Stimulated activated CD8-positive, alpha-beta memory T cell treated with anti-CD3 and anti-CD28 coated beads, Interleukin-12 subunit alpha, Interleukin-12 subunit beta, amount 100 ng/mL, for 4 hours (primary cell): ENCODE data around the gene EPB41L4B.

Experiments
- DNase-seq: peaks from one replicate; pipeline ENCODE4 v3.0.0-alpha.2; 2020; ENCODE audit warnings: low read depth

The EPB41L4B gene

DNA sequence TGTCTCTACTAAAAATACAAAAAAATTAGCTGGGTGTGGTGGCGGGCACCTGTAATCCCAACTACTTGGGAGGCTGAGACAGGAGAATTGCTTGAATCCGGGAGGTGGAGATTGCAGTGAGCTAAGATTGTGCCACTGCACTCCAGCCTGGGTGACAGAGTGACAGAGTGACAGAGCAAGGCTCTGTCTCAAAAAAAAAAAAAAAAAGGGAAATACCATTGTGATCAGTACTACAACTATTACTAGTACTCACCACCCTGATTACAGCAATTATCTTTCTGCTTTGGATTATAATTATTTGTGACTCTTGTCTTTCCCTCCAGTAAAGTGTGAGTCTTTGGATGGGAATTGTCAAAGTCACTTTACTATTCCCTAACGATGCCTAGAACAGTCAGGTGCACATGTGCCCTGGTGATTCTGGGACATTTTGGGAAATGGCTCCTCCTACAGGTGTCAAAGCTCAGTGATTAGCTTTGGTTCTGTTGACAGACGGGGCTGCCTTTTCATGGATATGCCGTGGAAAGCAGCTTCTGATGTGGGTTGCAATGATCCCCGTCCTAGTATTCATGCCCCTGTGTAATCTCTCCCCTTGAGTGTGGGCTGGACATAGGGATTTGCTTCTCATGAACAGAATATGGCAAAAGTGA lies 122.0 kb downstream of the EPB41L4B start:
- no peak for DNase-seq

- DNase-seq, result no peak
Observed at GRCh38 chr9:109193974-109194556, 126.8 kb downstream of the EPB41L4B start.

GRCh38 chr9:109192732-109193361 lies 128.0 kb downstream of the EPB41L4B start:
- DNase-seq, result no peak

GRCh38 chr9:109191746-109192145 lies 129.1 kb downstream of the EPB41L4B start:
- DNase-seq, result no peak

DNA sequence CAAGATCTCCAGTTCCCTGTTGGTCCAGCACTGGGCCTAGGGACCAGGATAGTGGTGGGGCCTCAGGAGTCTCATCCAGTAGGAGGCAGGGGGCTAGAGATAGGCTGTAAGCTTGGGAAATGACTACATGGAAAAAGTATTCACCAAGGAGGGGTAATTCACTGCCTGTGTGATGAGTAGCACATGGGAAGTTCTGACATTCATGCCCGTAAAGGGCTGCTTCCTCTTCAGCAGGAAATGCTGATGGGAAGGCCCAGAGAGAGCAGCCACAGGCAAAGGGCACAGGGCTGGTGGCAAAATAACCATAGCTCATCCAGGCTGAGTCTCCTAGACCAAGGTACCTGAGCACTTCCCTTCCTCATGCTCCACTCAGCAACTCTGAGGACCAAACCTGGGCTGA lies 130.7 kb downstream of the EPB41L4B start:
- no peak for DNase-seq

- DNase-seq, result no peak
Observed at GRCh38 chr9:109186857-109187520, 133.9 kb downstream of the EPB41L4B start.

- DNase-seq, result no peak
Observed at GRCh38 chr9:109182940-109183798, 137.7 kb downstream of the EPB41L4B start.

- DNase-seq, result no peak
Observed at GRCh38 chr9:109182550-109182939, 138.3 kb downstream of the EPB41L4B start.

DNA sequence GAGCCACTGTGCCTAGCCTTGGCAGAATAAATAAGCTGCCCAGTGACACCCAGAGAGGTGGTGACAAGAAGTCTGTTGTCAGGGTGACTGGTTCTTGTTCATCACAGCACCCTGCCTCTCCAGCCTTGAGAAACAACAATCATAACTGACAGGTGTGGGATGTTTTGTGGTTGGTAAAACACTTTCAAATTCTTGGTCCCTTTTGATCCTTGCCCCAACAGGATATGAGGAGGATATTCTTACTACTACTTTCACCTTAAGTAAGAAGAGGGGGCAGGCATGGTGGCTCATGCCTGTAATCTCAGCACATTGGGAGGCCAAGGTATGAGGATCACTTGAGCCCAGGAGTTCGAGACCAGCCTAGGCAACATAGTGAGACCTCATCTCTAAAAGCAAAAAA lies 139.6 kb downstream of the EPB41L4B start:
- no peak for DNase-seq

DNA sequence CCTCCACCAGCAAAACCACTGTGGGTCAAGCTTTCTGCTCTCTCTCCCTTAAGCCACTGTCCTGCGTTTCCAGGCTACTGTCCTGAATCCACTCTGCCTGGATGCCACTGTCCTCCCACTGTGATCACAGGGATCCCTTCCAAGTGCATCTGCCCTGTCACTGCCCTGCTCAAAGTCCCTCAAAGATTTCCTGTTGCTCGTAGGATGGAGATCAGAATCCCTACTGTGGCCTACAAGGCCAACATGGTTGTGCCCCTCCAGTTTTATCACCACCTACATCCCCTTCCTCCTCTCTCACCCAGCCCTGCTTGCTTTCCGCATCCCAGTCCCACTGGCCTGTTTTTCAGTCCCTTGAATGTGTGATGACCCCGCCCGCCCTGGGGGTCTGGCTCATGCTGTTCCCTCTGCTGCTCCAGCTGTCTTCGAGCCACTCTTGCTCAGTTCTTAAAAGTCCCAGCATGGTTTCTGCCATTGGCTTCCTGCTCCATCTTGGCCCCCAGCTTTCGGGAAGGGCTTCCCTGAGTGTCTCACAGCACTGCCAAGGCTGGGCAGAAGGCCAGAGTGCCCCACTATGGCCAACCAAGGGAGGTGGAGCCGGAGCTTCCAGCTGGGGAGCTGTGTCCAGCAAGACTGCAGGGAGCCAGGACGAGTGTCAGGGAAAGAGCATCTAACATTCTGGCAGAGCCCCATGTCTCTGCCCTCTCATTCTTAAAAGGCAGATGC lies 140.9 kb downstream of the EPB41L4B start:
- DNase-seq, result no peak

DNA sequence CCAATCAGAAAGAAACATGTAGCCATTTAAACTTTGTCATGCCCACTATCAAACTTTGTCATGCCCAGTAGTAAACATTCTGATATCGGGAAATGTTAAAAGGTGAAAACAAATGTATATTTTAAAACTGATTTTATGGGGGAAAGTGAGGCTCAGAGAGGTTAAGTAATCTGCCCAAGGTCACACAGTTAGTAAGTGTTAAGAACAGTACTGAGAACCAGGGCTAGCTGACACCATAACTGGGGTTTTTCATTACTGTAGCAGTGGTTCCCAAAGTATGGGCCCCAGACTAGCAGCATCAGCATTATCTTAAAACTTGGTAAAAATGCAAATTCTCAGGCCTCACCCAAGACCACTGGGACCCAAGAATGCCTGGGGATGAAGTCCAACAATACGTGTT lies 143.9 kb downstream of the EPB41L4B start:
- no peak for DNase-seq

DNA sequence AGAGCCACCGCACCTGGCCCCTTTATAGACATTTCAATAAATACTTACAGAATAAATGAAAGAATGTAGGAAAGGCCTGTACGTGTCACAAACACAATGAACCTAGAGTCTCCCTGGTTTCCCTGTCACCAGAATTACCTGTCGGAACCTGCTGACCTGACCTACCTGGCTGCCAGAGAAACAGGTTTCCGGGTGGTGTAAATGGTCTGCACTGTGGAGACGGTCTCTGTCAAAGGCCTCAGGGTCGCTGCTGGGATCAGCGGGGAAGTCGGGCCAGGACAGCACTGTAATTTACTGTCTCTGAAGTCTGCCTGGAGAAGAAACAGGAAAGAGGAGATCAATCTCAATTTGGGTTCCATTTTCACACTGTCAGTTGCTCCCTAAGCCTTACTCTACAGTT lies 144.5 kb downstream of the EPB41L4B start:
- no peak for DNase-seq

DNA sequence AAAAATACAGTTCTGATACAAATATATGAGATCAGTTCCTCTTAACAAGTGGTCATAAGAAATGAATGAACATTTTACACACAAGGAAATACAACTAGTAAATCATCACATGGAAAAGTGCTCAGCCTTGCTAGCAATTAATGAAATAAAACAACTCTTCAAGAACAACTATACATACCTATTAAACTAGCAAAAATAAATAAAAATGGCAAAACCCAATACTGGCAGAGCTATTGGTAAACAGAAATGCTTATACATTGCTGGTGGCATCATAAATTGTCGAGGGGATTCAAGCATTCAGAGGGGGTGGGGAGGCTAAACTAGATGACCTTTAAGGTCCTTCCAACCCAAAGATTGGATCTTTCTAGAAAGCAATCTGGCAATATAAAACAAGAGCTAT lies 147.9 kb downstream of the EPB41L4B start:
- no peak for DNase-seq

- no peak for DNase-seq
Observed at GRCh38 chr9:109171926-109172325, 148.9 kb downstream of the EPB41L4B start.

DNA sequence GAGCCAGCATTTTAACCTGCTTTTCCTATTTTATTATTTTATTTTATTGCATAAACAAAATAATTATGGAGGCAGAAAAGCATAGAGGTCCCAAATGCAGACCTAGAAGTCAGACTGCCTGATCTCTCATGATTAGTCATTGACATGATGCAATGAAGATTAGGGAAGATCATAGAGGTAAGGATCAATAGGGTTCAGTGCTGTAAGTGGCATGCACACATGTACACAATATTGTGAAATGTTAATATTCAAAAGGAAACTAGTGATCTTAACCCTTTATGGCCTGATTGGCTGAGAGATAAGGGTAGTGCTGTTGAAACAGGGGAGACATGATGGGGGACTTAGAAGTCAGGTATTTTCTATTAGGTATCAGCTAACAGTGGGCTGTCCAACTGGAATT lies 152.7 kb downstream of the EPB41L4B start:
- DNase-seq, result no peak

GRCh38 chr9:109167716-109168115 lies 153.1 kb downstream of the EPB41L4B start:
- DNase-seq, result no peak

DNA sequence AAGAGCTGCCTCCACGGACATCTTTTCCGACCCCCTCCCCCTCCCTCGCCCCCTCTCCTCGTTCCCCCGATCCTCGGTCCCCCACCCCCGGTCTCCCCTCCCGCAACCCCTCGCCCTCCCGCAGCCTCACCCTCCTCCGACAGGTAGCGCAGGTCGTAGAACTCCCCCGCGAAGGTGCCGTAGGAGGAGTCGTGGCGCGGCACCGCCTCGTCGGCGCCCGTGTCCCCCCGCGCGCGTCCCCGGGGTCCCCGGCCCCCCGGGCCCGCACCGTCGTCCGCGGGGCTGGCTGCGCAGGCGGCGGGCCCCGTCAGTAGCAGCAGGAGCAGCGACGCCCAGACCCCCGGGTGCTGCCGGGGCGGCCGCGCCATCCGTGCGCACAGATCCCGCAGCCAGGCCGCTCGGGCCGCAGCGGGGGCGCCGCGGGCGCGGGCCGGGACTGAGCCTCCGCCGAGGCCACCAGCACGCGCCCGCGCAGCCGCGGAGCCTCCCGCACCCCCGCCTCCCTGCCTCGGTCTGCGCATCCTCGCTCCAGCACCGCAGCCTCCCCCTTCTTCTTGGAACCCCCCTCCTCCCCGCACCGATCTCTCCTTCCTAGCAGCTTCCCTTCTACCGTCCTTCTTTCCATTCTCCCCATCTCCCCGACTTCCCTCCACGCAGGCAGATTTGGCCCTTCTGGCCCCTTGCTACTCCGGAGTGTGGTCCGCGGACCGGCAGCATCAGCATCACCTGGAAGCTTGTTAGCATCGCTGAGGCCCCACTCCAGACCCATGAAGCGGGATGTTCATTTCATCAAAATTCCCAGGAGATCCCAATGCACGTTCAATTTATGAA lies 153.9 kb downstream of the EPB41L4B start, which contains the start of gene FRRS1L:
Gene FRRS1L (minus strand): TSS at position 479 of the 831 bp plus-strand sequence. CDS start 111 bp downstream, at position 368.
- DNase-seq, result no peak

DNA sequence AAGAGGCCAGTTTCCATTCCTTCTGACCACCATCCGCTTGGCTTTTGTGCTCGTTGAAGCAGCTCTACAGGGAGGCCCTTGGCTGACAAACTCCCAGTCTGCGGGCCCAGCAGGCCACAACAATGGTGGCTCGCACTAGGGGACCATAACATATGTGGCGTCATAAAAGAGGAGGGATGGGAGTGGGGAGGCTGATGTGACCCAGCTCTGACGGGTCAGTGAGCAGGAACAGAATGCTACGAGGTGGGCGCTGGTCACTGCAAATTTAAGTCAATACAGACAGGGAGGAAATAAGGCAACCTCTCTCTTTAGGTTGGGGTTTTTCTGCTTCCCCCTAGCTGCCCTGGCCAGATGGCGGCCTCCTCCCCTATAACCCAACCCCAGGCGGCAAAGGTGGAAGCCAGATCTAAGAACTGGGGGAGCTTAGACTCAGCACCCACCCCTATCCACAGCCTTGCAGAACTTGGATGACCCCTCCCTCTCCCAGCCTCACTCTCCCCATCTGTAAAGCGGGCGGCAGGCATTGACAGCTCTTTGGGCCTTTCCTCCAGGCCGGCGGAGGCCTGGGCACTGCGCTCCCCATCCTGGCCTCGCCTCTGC lies 154.6 kb downstream of the EPB41L4B start:
- no peak for DNase-seq

- no peak for DNase-seq
Observed at GRCh38 chr9:109164042-109164441, 156.8 kb downstream of the EPB41L4B start.

- DNase-seq, result no peak
Observed at GRCh38 chr9:109163194-109163593, 157.7 kb downstream of the EPB41L4B start.
